Endothelial cell (in vitro differentiated cells): ENCODE results near the gene COA7. TPM values are rescaled to one million over a fixed set of nuclear protein-coding genes. Genes with fewer than 3 reads are reported as not detected.

Experiments used
- DNase-seq: peaks from one replicate; pipeline ENCODE4 v3.0.0; 2021; ENCODE audit warnings: low spot score
- H3K27ac Mint-ChIP-seq: one replicate; pipeline ENCODE4 v1.8.0; 2021; ENCODE audit warnings: mixed read lengths, inconsistent platforms; ENCODE audit not compliant: unreplicated experiment
- H3K27me3 Mint-ChIP-seq: one replicate; pipeline ENCODE4 v1.8.0; 2021; ENCODE audit warnings: mild to moderate bottlenecking, moderate library complexity, mixed read lengths, inconsistent platforms; ENCODE audit not compliant: unreplicated experiment
- H3K36me3 Mint-ChIP-seq: one replicate; pipeline ENCODE4 v1.8.0; 2021; ENCODE audit warnings: mild to moderate bottlenecking, low read depth, mixed read lengths, inconsistent platforms; ENCODE audit not compliant: unreplicated experiment
- H3K4me1 Mint-ChIP-seq: one replicate; pipeline ENCODE4 v1.8.0; 2021; ENCODE audit warnings: mild to moderate bottlenecking, mixed read lengths, inconsistent platforms; ENCODE audit not compliant: unreplicated experiment
- H3K4me3 Mint-ChIP-seq: one replicate; pipeline ENCODE4 v1.8.0; 2021; ENCODE audit warnings: mild to moderate bottlenecking, mixed read lengths, inconsistent platforms; ENCODE audit not compliant: unreplicated experiment
- H3K9me3 Mint-ChIP-seq: one replicate; pipeline ENCODE4 v1.8.0; 2021; ENCODE audit warnings: mixed read lengths, inconsistent platforms; ENCODE audit not compliant: unreplicated experiment
- total RNA-seq: library from RNA; stranded (reverse); fragmentation: NEBNext Ultra II Directional; extraction: Animal tissue kit (Norgen Biotek cat#: 25700); gene quantifications from one replicate; pipeline ENCODE4 v1.2.1, GENCODE V29; 2021; ENCODE audit not compliant: unreplicated experiment
- TF ChIP-seq, protein P1 (sequence below): fragments of 200-600 bp; sonication (generic); IDR thresholded peaks from one replicate; pipeline ENCODE4 v1.5.0; 2021; ENCODE audit warnings: antibody characterized with exemption; ENCODE audit not compliant: unreplicated experiment

Gene COA7
- total RNA-seq, 1 donor from 2014 or later = 14.4 TPM

GRCh38 chr1:52660807-52661206 is 37.3 kb downstream of the COA7 start:
- no peak for DNase-seq
- Mint-ChIP-seq H3K4me1 (peaks cover 9% of the 10 kb centered on the region), H3K36me3 (no peaks in the 10 kb centered on the region), H3K4me3 (no peak overlapping the region), H3K9me3 (no peaks in the 10 kb centered on the region), H3K27me3 (peaks cover 4% of the 10 kb centered on the region), H3K27ac (no peak overlapping the region)
- TF ChIP-seq, protein P1, sequence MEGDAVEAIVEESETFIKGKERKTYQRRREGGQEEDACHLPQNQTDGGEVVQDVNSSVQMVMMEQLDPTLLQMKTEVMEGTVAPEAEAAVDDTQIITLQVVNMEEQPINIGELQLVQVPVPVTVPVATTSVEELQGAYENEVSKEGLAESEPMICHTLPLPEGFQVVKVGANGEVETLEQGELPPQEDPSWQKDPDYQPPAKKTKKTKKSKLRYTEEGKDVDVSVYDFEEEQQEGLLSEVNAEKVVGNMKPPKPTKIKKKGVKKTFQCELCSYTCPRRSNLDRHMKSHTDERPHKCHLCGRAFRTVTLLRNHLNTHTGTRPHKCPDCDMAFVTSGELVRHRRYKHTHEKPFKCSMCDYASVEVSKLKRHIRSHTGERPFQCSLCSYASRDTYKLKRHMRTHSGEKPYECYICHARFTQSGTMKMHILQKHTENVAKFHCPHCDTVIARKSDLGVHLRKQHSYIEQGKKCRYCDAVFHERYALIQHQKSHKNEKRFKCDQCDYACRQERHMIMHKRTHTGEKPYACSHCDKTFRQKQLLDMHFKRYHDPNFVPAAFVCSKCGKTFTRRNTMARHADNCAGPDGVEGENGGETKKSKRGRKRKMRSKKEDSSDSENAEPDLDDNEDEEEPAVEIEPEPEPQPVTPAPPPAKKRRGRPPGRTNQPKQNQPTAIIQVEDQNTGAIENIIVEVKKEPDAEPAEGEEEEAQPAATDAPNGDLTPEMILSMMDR = no peak

- Mint-ChIP-seq H3K4me1 (peaks cover 9% of the 10 kb centered on the region), H3K27ac (no peak overlapping the region), H3K27me3 (peaks cover 4% of the 10 kb centered on the region), H3K36me3 (no peaks in the 10 kb centered on the region), H3K9me3 (no peaks in the 10 kb centered on the region), H3K4me3 (no peak overlapping the region)
- no peak for DNase-seq
- TF ChIP-seq, protein P1 = no peak
These were observed 38.1 kb downstream of the COA7 start for GRCh38 chr1:52659851-52660596.

- H3K9me3 Mint-ChIP-seq = no peaks in the 10 kb centered on the region
- TF ChIP-seq, protein P1 = no peak
- H3K4me3 Mint-ChIP-seq = no peak overlapping the region
- no peak for DNase-seq
- no peaks in the 10 kb centered on the region for H3K36me3 Mint-ChIP-seq
- H3K27ac Mint-ChIP-seq = no peak overlapping the region
- H3K4me1 Mint-ChIP-seq = peaks cover 9% of the 10 kb centered on the region
- peaks cover 2% of the 10 kb centered on the region for H3K27me3 Mint-ChIP-seq
These were observed 38.8 kb downstream of the COA7 start for GRCh38 chr1:52659356-52659755.

DNA sequence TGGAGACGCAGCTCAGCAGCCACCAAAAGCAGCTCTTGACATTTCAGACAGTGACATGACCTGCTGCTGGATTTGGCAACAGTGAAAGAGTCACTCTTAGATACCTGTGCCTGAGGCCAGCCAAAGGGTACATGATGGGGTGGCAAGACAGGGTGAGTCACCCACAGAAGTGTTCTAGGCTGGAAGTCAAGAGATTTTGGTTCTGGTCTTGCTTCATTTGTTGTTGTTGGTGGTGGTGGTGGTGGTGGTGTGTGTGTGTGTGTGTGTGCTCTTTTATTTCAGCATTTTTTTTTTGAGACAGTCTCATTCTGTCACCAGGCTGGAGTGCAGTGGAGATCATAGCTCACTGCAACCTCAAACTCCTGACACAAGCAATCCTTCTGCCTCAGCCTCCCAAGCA is 39.4 kb downstream of the COA7 start:
- Mint-ChIP-seq H3K9me3 (no peaks in the 10 kb centered on the region), H3K4me1 (peaks cover 9% of the 10 kb centered on the region), H3K27ac (no peak overlapping the region), H3K4me3 (no peak overlapping the region), H3K36me3 (no peaks in the 10 kb centered on the region), H3K27me3 (peaks cover 2% of the 10 kb centered on the region)
- TF ChIP-seq, protein P1 = no peak
- DNase-seq = no peak

DNA sequence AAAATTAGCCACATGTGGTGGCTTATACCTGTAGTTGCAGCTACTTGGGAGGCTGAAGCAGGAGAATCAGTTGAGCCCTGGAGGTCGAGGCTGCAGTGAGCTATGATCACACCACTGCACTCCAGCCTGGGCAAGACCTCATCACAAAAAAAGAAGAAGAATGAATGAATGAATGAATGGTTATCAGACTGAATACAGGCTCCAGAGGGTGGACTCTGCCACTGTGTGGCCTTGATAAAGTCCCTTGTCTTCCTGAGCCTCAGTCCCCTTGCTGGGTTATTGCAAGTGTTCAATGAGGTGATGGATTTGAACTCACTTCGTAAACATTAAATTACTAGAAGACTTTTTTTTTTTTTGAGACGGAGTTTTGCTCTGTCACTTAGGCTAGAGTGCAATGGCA is 40.4 kb downstream of the COA7 start:
- Mint-ChIP-seq H3K4me1 (peaks cover 4% of the 10 kb centered on the region), H3K36me3 (no peaks in the 10 kb centered on the region), H3K27me3 (peaks cover 2% of the 10 kb centered on the region), H3K4me3 (no peak overlapping the region), H3K9me3 (no peaks in the 10 kb centered on the region), H3K27ac (no peak overlapping the region)
- TF ChIP-seq, protein P1 = no peak
- DNase-seq = no peak
